CD8-positive, alpha-beta memory T cell (primary cell): Measurements from ENCODE around the gene STOM. TPM values are rescaled to one million over a fixed set of nuclear protein-coding genes. Genes with fewer than 3 reads are reported as not detected.
A peak's percentile ranks its signal among the peaks of the same experiment; 100 is the strongest.
"Not testable (repeated sequence)": the region's sequence is repeated elsewhere in the genome, so short reads cannot be mapped to it uniquely, and the experiment has no call there.

Experiments
- CTCF ChIA-PET: fragments of 350-600 bp; sonication (Branson Sonifier 250); formaldehyde crosslinking; loops from one replicate; lab custom pipeline; 2021; ENCODE audit warnings: antibody characterized with exemption; lab: Charles Lee
- POLR2A ChIA-PET: fragments of 350-600 bp; sonication (Branson Sonifier 250); formaldehyde crosslinking; loops from one replicate; lab custom pipeline; 2021; ENCODE audit warnings: antibody characterized with exemption; lab: Charles Lee
- DNase-seq, 5 donors: peaks; one replicate each; pipeline versions ENCODE4 v3.0.0 to v3.0.0-alpha.2; 2020 to 2022; ENCODE audit warnings: mixed read lengths in 1 of 5
- H3K27ac ChIP-seq: one replicate; pipeline ENCODE4 v1.7.0; 2013; ENCODE audit warnings: low read depth, mild to moderate bottlenecking, low read length, moderate library complexity
- H3K27me3 ChIP-seq: 2 replicates; pipeline ENCODE4 v1.7.0; 2013; ENCODE audit warnings: low read length, mild to moderate bottlenecking; ENCODE audit not compliant: insufficient read depth, poor library complexity, severe bottlenecking
- H3K36me3 ChIP-seq: 2 replicates; pipeline ENCODE4 v1.7.0; 2013; ENCODE audit warnings: mild to moderate bottlenecking, low read length, moderate library complexity; ENCODE audit not compliant: insufficient read depth
- H3K4me1 ChIP-seq: 2 replicates; pipeline ENCODE4 v1.7.0; 2013; ENCODE audit warnings: mild to moderate bottlenecking, low read length, moderate library complexity; ENCODE audit not compliant: insufficient read depth
- H3K4me3 ChIP-seq: 2 replicates; pipeline ENCODE4 v1.7.0; 2013; ENCODE audit warnings: mild to moderate bottlenecking, low read length
- H3K9me3 ChIP-seq: 2 replicates; pipeline ENCODE4 v1.7.0; 2013; ENCODE audit warnings: mild to moderate bottlenecking, low read length
- H3K27ac Mint-ChIP-seq, 8 donors: one replicate each; pipeline ENCODE4 v1.8.0; 2020 to 2021; ENCODE audit warnings: mixed read lengths in 8 of 8, mild to moderate bottlenecking in 6 of 8, inconsistent platforms in 3 of 8, moderate library complexity in 3 of 8
- H3K27me3 Mint-ChIP-seq, 2 donors: one replicate each; pipeline ENCODE4 v1.8.0; 2020 to 2021; ENCODE audit warnings: mixed read lengths in 2 of 2, mild to moderate bottlenecking in 1 of 2, moderate library complexity in 1 of 2
- H3K36me3 Mint-ChIP-seq, 3 donors: one replicate each; pipeline ENCODE4 v1.8.0; 2020 to 2021; ENCODE audit warnings: mixed read lengths in 3 of 3, inconsistent platforms in 1 of 3, mild to moderate bottlenecking in 1 of 3
- H3K4me1 Mint-ChIP-seq, 3 donors: one replicate each; pipeline ENCODE4 v1.8.0; 2020 to 2021; ENCODE audit warnings: mixed read lengths in 3 of 3, inconsistent platforms in 1 of 3, mild to moderate bottlenecking in 1 of 3
- H3K4me3 Mint-ChIP-seq, 7 donors: one replicate each; pipeline ENCODE4 v1.8.0; 2020 to 2021; ENCODE audit warnings: mixed read lengths in 7 of 7, mild to moderate bottlenecking in 6 of 7, moderate library complexity in 4 of 7, inconsistent platforms in 2 of 7
- H3K9me3 Mint-ChIP-seq, 5 donors: one replicate each; pipeline ENCODE4 v1.8.0; 2020 to 2022; ENCODE audit warnings: mixed read lengths in 5 of 5, mild to moderate bottlenecking in 3 of 5, moderate library complexity in 2 of 5, inconsistent platforms in 1 of 5
- polyA plus RNA-seq: library from polyadenylated mRNA; unstranded; fragments of 300-500 nt; fragmentation: Illumina TruSeq; gene quantifications from one replicate; pipeline ENCODE4 v1.2.3, GENCODE V29; 2021
- total RNA-seq, 2 experiments: library from RNA; stranded (reverse); gene quantifications; one replicate each; pipeline ENCODE4 v1.2.3, GENCODE V29; 2021

STOM gene
- total and polyA plus RNA-seq, 3 experiments from 2014 or later = 63.0 to 315 (median 67.3) TPM

DNA sequence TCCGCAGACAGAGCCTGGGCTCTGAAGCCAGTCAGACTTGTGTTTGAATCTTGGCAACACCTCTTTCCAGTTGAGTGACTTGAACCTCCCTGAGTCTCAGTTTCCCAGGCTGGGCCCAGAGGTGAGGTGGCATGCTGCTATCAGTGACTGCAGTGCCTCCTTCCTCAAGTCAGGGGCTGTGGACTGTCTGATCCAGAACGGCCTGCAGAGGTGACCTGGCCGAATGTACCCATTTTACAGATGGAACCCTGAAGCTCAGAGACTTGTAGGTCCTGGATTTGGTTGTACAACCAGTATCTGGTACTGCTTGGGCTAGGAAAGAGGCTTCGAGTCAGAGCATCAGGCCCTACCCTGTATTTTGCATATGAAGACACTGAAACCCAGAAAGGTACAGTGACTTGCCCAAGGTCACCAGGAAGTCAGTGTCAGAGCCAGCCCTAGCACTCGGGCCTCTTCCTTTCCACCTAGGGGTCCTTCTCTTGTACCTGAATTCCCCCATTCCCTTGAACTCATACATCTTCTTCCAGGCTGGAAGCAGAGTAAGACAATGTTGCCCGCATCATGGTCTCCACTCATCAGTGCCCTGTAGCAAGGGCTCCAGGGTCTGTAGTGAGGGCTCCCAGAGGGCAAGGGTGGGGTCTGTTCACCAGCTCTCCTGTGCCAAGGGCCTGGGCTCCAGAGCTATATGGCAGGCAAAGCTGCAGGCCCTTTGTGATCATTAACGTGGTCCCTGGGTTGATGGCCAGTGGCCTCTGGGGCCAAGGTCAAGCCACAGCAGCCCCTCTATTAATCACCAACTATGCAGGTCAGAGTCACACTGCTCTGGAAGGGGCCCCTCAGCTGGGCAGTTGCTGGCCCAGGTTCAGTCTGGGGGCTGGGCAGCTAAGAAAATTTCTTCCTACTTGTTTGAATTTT is 73.6 kb downstream of the STOM start:
- no peaks in the 10 kb centered on the region for H3K36me3 ChIP-seq
- Mint-ChIP-seq H3K27ac (no peak overlapping the region), H3K36me3 (peaks cover 0 to 2% (median 0%) of the 10 kb centered on the region in 3 donors), H3K9me3 (no peaks in the 10 kb centered on the region), H3K27me3 (peaks cover 12 to 15% of the 10 kb centered on the region in 2 donors), H3K4me1 (peaks cover 10 to 23% (median 20%) of the 10 kb centered on the region in 3 donors), H3K4me3 (no peak overlapping the region)
- no peak overlapping the region for H3K4me3 ChIP-seq
- H3K9me3 ChIP-seq = no peaks in the 10 kb centered on the region
- no peak for DNase-seq
- POLR2A ChIA-PET = no interaction called here
- H3K4me1 ChIP-seq = peaks cover 8% of the 10 kb centered on the region
- CTCF ChIA-PET = interaction anchor here (0.9 to 2.8 kb wide), 2 partner anchors 18 to 23 kb away, joined by 3 to 6 read pairs; no protein-coding TSS in a partner anchor
- no peaks in the 10 kb centered on the region for H3K27me3 ChIP-seq
- H3K27ac ChIP-seq = no peak overlapping the region

DNA sequence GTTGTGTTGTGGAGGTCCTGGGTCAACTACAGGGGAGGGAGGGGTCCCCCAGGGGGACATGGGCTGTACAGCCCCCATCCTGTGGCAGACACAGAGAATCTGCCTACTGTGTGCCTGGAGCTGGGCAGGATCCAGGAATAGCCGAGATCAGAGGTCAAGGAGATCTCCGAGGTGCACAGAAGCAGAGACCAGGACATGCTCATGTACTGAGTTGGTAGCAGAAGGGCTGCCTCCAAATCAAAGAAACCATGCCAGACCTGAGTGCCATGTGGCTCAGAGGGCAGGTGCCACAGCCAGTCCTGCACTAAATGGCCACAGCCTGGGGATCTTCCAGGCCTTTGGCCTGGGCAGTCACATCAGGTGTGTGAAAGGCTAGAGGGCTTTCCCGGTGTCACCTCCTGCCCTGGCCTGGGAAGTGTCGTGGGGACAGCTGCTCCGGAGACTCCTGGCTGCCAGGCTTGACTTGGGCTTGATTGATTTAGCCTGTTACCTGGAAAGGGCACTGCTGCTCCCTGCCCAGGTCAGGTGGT is 74.3 kb downstream of the STOM start:
- H3K27me3 Mint-ChIP-seq = peaks cover 12 to 15% of the 10 kb centered on the region in 2 donors
- DNase-seq = no peak
- Histone ChIP-seq H3K27me3 (no peaks in the 10 kb centered on the region), H3K36me3 (no peaks in the 10 kb centered on the region), H3K4me1 (peaks cover 8% of the 10 kb centered on the region), H3K4me3 (no peak overlapping the region), H3K9me3 (no peaks in the 10 kb centered on the region), H3K27ac (no peak overlapping the region)
- no peak overlapping the region for H3K27ac Mint-ChIP-seq
- H3K9me3 Mint-ChIP-seq = no peaks in the 10 kb centered on the region
- H3K4me3 Mint-ChIP-seq = no peak overlapping the region
- ChIA-PET CTCF (interaction anchor here (0.9 to 1.5 kb wide), 2 partner anchors 17 to 24 kb away, joined by 3 read pairs; no protein-coding TSS in a partner anchor), POLR2A (no interaction called here)
- H3K4me1 Mint-ChIP-seq = peaks cover 10 to 23% (median 20%) of the 10 kb centered on the region in 3 donors
- H3K36me3 Mint-ChIP-seq = peaks cover 0 to 2% (median 0%) of the 10 kb centered on the region in 3 donors

DNA sequence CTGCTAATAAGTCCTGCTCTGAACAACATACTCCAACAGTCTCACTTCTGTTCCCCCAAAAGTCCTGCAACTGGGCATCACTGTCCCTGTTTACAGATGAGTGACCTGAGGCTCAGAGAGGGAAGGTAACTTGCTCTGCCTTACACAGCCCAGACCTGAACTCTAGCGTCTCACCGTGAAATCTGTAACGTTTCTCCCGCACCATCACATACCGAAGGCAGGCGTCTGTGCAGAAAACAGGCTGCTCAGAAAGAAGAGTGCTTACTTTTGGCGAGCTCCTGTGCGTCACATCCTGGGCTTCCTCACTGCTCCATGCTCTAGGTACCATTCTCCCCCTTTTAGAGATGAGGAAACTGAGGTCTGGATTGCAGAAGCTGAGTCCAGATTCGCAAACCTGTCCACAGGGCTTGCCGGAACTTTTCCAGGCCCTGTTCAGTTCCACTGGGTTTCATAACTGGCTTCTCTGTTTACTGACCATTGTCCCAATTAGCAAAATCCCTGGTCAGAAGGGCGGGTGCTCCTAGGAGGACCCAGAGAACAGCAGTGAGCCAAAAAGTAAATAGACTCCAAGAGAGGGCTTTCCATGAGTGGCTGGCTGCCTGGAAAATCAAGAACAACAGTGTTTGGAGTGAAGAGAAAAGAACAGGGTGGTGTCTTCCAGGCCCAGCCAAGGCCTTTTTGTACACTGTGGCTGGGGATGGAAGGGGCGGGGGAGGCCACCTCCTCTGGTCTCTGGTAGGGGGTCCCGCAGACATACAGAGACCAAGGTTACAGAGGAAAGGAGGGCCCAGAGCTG is 75.0 kb downstream of the STOM start:
- Histone ChIP-seq H3K9me3 (no peaks in the 10 kb centered on the region), H3K27ac (no peak overlapping the region), H3K4me3 (no peak overlapping the region), H3K4me1 (peaks cover 8% of the 10 kb centered on the region), H3K36me3 (no peaks in the 10 kb centered on the region), H3K27me3 (no peaks in the 10 kb centered on the region)
- Mint-ChIP-seq H3K9me3 (no peaks in the 10 kb centered on the region), H3K4me3 (no peak overlapping the region), H3K27ac (peak overlapping the region in 1 of 8 donors; percentile 25), H3K36me3 (peaks cover 0 to 2% (median 0%) of the 10 kb centered on the region in 3 donors), H3K27me3 (peaks cover 7 to 9% of the 10 kb centered on the region in 2 donors), H3K4me1 (peaks cover 6 to 17% (median 15%) of the 10 kb centered on the region in 3 donors)
- ChIA-PET CTCF (interaction anchor here (1.5 kb wide), 1 partner anchor 16 kb away, joined by 3 read pairs; no protein-coding TSS in a partner anchor), POLR2A (no interaction called here)
- DNase-seq = no peak

DNA sequence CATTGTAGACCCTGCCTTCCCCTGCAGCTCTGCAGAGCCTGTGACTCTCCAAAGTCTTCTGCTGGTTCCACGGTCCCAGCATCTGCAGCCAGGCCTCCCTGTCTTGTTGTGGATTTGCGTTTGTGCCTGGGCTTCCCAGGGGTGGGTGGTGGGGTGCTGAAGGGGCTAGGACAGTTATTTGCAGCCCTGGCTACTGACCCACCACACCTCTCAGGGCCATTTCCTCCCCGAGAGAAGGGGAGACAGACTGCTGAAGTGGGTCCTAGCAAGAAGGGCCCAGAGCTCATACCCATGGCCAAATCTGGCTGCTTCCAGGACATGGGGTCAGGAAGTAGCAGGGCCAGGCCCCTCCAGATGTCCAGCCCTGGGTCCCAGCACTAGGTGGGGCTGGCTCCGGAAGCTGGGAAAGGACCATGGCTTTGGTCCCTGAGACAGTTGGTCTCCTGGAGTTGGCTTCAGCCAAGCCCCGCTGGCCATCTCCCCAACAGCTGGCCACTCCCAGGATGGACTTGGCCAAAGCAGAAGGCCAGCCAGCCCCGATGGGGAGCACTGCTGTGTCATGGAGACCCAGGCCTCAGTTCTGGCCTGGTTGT is 75.8 kb downstream of the STOM start:
- H3K36me3 Mint-ChIP-seq = peaks cover 0 to 2% (median 0%) of the 10 kb centered on the region in 3 donors
- H3K9me3 Mint-ChIP-seq = no peaks in the 10 kb centered on the region
- POLR2A ChIA-PET = no interaction called here
- CTCF ChIA-PET = interaction anchor here (1.5 kb wide), 1 partner anchor 16 kb away, joined by 3 read pairs; no protein-coding TSS in a partner anchor
- H3K27me3 Mint-ChIP-seq = peaks cover 6% of the 10 kb centered on the region in 2 donors
- H3K4me3 ChIP-seq = no peak overlapping the region
- no peak overlapping the region for H3K27ac ChIP-seq
- no peaks in the 10 kb centered on the region for H3K9me3 ChIP-seq
- DNase-seq = no peak
- no peak overlapping the region for H3K4me3 Mint-ChIP-seq
- H3K4me1 ChIP-seq = peaks cover 7% of the 10 kb centered on the region
- H3K36me3 ChIP-seq = no peaks in the 10 kb centered on the region
- H3K27me3 ChIP-seq = no peaks in the 10 kb centered on the region
- H3K27ac Mint-ChIP-seq = no peak overlapping the region
- H3K4me1 Mint-ChIP-seq = peaks cover 5 to 11% (median 10%) of the 10 kb centered on the region in 3 donors

DNA sequence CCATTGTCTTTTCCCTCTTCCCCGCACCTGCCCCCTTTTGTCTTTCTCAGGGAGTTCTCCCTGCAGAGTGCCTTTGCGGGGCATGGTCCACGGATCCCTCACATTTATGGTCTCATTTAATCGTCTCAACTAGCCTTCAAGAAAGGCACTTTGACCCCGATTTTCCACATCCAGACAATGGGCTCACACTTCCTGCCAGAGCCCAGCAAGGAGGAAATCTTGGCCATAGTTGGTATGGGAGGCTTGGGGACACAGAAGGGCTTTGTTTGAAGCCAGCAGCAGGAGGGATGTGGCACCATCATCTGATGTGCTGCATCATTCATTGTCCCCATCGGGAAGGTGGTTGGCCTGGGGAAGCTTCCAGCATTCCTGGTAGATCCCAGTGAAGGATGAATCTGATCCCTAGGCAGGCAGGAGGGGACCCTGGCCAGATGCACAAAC is 77.2 kb downstream of the STOM start:
- H3K4me3 Mint-ChIP-seq = no peak overlapping the region
- Histone ChIP-seq H3K27ac (no peak overlapping the region), H3K4me3 (no peak overlapping the region), H3K4me1 (no peaks in the 10 kb centered on the region), H3K9me3 (no peaks in the 10 kb centered on the region), H3K27me3 (no peaks in the 10 kb centered on the region), H3K36me3 (no peaks in the 10 kb centered on the region)
- no peaks in the 10 kb centered on the region for H3K4me1 Mint-ChIP-seq
- ChIA-PET CTCF (interaction anchor here (1.2 kb wide), 1 partner anchor 27 kb away, joined by 4 read pairs; no protein-coding TSS in a partner anchor), POLR2A (interaction anchor here (0.6 kb wide), 1 partner anchor 23 kb away, joined by 3 read pairs; no protein-coding TSS in a partner anchor)
- no peaks in the 10 kb centered on the region for H3K27me3 Mint-ChIP-seq
- no peaks in the 10 kb centered on the region for H3K9me3 Mint-ChIP-seq
- H3K36me3 Mint-ChIP-seq = peaks cover 0 to 2% (median 0%) of the 10 kb centered on the region in 3 donors
- H3K27ac Mint-ChIP-seq = no peak overlapping the region
- no peak for DNase-seq

DNA sequence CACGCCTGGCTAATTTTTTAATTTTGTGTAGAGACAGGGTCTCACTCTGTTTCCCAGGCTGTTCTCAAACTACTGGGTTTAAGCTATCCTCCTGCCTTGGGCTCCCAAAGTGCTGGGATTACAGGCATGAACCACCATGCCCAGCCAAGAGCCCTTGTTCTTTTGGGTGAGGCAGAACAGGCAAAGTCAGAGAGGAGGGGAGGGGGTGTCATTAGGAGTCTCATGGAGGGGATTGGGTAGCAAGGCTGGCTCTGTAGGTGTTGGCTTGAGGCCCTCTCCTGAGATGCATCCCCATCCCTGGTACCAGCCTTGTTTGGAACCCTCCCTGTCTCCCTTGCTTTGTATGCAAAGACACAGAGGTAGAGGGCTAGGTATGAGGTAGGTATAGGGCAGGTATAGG is 78.0 kb downstream of the STOM start:
- H3K27me3 Mint-ChIP-seq = no peaks in the 10 kb centered on the region
- POLR2A ChIA-PET = no interaction called here
- H3K9me3 Mint-ChIP-seq = no peaks in the 10 kb centered on the region
- no peaks in the 10 kb centered on the region for H3K4me1 Mint-ChIP-seq
- H3K9me3 ChIP-seq = no peaks in the 10 kb centered on the region
- H3K4me1 ChIP-seq = no peaks in the 10 kb centered on the region
- CTCF ChIA-PET = interaction anchor here (1.2 kb wide), 1 partner anchor 28 kb away, joined by 4 read pairs; no protein-coding TSS in a partner anchor
- H3K27ac ChIP-seq = no peak overlapping the region
- no peak overlapping the region for H3K4me3 Mint-ChIP-seq
- H3K4me3 ChIP-seq = no peak overlapping the region
- H3K36me3 Mint-ChIP-seq = peaks cover 0 to 2% (median 0%) of the 10 kb centered on the region in 3 donors
- H3K36me3 ChIP-seq = no peaks in the 10 kb centered on the region
- H3K27me3 ChIP-seq = no peaks in the 10 kb centered on the region
- no peak for DNase-seq
- no peak overlapping the region for H3K27ac Mint-ChIP-seq

DNA sequence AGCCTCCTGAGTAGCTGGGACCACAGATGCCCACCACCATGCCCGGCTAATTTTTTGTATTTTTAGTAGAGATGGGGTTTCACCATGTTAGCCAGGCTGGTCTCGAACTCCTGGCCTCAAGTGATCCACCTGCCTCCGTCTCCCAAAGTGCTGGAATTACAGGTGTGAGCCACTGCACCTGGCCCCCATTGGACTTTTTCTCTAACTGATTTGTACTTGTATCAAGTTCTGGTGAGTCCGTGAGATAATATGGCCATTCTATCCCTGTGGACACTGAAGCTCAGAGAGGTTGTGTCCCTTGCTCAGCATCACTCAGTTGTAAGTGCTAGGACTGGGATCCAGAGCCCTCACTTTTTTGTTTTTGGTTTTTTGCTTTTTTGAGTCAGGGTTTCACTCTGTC is 78.5 kb downstream of the STOM start:
- CTCF ChIA-PET = interaction anchor here (1.2 kb wide), 1 partner anchor 29 kb away, joined by 4 read pairs; no protein-coding TSS in a partner anchor
- H3K36me3 Mint-ChIP-seq, H3K4me3 Mint-ChIP-seq, H3K27ac ChIP-seq, H3K9me3 Mint-ChIP-seq, H3K4me3 ChIP-seq, DNase-seq, H3K27me3 Mint-ChIP-seq, H3K36me3 ChIP-seq, H3K9me3 ChIP-seq, H3K4me1 Mint-ChIP-seq, H3K4me1 ChIP-seq, H3K27me3 ChIP-seq, POLR2A ChIA-PET, H3K27ac Mint-ChIP-seq: not testable (repeated sequence)
